Activated T-cell treated with anti-CD3 and anti-CD28 coated beads for 48 hours (primary cell): Measurements from ENCODE around the gene PDIA5.

ENCODE experiments used
- DNase-seq: peaks from one replicate; pipeline ENCODE4 v3.0.0-alpha.2; 2020; ENCODE audit warnings: low read depth

Gene PDIA5

GRCh38 chr3:123071581-123071980 is 4.8 kb downstream of the PDIA5 start:
- no peak for DNase-seq

GRCh38 chr3:123072152-123072551 is 5.3 kb downstream of the PDIA5 start:
- no peak for DNase-seq

- DNase-seq: no peak
These were observed 5.7 kb downstream of the PDIA5 start for GRCh38 chr3:123072564-123072963.

GRCh38 chr3:123075359-123075758 is 8.5 kb downstream of the PDIA5 start:
- no peak for DNase-seq

GRCh38 chr3:123076112-123076495 is 9.3 kb downstream of the PDIA5 start:
- DNase-seq: no peak

GRCh38 chr3:123076496-123077418 is 9.9 kb downstream of the PDIA5 start:
- DNase-seq: no peak

- DNase-seq: no peak
These were observed 11.3 kb downstream of the PDIA5 start for GRCh38 chr3:123078101-123078500.

GRCh38 chr3:123080864-123081562 is 14.2 kb downstream of the PDIA5 start:
- DNase-seq: no peak

GRCh38 chr3:123081718-123082369 is 15.0 kb downstream of the PDIA5 start:
- no peak for DNase-seq

GRCh38 chr3:123082370-123083065 is 15.7 kb downstream of the PDIA5 start:
- no peak for DNase-seq

GRCh38 chr3:123083383-123084124 is 16.7 kb downstream of the PDIA5 start:
- DNase-seq: no peak

- no peak for DNase-seq
These were observed 17.4 kb downstream of the PDIA5 start for GRCh38 chr3:123084192-123084591.

- no peak for DNase-seq
These were observed 18.0 kb downstream of the PDIA5 start for GRCh38 chr3:123084738-123085237.

- no peak for DNase-seq
These were observed 18.6 kb downstream of the PDIA5 start for GRCh38 chr3:123085293-123085931.

- no peak for DNase-seq
These were observed 19.3 kb downstream of the PDIA5 start for GRCh38 chr3:123085932-123086627.

- no peak for DNase-seq
These were observed 21.6 kb downstream of the PDIA5 start for GRCh38 chr3:123088387-123088786.

- no peak for DNase-seq
These were observed 22.9 kb downstream of the PDIA5 start for GRCh38 chr3:123089611-123090331.

GRCh38 chr3:123090728-123091531 is 24.1 kb downstream of the PDIA5 start:
- DNase-seq: no peak

- DNase-seq: no peak
These were observed 25.4 kb downstream of the PDIA5 start for GRCh38 chr3:123092243-123092642.
